ENCODE results near the gene HLA-DMA.

- TF ChIP-seq, protein P1, sequence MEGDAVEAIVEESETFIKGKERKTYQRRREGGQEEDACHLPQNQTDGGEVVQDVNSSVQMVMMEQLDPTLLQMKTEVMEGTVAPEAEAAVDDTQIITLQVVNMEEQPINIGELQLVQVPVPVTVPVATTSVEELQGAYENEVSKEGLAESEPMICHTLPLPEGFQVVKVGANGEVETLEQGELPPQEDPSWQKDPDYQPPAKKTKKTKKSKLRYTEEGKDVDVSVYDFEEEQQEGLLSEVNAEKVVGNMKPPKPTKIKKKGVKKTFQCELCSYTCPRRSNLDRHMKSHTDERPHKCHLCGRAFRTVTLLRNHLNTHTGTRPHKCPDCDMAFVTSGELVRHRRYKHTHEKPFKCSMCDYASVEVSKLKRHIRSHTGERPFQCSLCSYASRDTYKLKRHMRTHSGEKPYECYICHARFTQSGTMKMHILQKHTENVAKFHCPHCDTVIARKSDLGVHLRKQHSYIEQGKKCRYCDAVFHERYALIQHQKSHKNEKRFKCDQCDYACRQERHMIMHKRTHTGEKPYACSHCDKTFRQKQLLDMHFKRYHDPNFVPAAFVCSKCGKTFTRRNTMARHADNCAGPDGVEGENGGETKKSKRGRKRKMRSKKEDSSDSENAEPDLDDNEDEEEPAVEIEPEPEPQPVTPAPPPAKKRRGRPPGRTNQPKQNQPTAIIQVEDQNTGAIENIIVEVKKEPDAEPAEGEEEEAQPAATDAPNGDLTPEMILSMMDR (IDR thresholded peaks at IDR 0.05), result no peak
- no peak for TF ChIP-seq ZFX (IDR thresholded peaks at IDR 0.05; ENCODE audit: borderline replicate concordance)
Measured at GRCh38 chr6:32960563-32960962, 7.7 kb upstream of the HLA-DMA start.

Data from 22Rv1 (cell line).